GM23248 (cell line): ENCODE measurements around the gene HOXA1.

ENCODE experiments used
- EZH2 ChIP-seq: fragments of 200-600 bp; sonication (generic); IDR thresholded peaks from 2 replicates; pipeline ENCODE4 v1.6.1; 2018; ENCODE audit warnings: antibody characterized with exemption, mild to moderate bottlenecking; ENCODE audit not compliant: insufficient read depth, poor library complexity, severe bottlenecking
- EZH2phosphoT487 ChIP-seq: fragments of 200-600 bp; sonication (generic); IDR thresholded peaks from 2 replicates; pipeline ENCODE4 v1.6.1; 2018; ENCODE audit warnings: antibody characterized with exemption, moderate library complexity, mild to moderate bottlenecking, low read depth; ENCODE audit not compliant: insufficient read depth

- no peak for TF ChIP-seq EZH2phosphoT487
- no peak for TF ChIP-seq EZH2
Measured at GRCh38 chr7:27119412-27119911, 23.7 kb upstream of the HOXA1 start.
